Ovary (tissue), 9 donors: ENCODE data around the gene SEMA5A. TPM values are rescaled to one million over a fixed set of nuclear protein-coding genes. Genes with fewer than 3 reads are reported as not detected.

ENCODE experiments used
- DNase-seq, 5 donors: peaks; one replicate each; pipeline ENCODE4 v3.0.0-alpha.2; 2019 to 2020
- H3K27ac ChIP-seq, 2 donors: fragments of 200-600 bp; one replicate each; pipeline versions ENCODE4 v1.5.1 to v1.8.0; 2019 to 2022
- H3K27me3 ChIP-seq: fragments of 200-600 bp; one replicate; pipeline ENCODE4 v1.8.0; 2022
- H3K36me3 ChIP-seq: fragments of 200-600 bp; sonication (generic); one replicate; pipeline ENCODE4 v1.5.1; 2019
- H3K4me1 ChIP-seq: one replicate; pipeline ENCODE4 v1.8.1; 2013; ENCODE audit warnings: mild to moderate bottlenecking, moderate library complexity; ENCODE audit not compliant: insufficient read depth
- H3K4me3 ChIP-seq: fragments of 200-600 bp; sonication (generic); one replicate; pipeline ENCODE4 v1.5.1; 2017
- H3K9me3 ChIP-seq, 2 donors: fragments of 200-600 bp in 1 of 2; sonication (generic) in 1 of 2; one replicate each; pipeline versions ENCODE4 v1.5.1 to v1.8.1; 2013 to 2019; ENCODE audit warnings: mild to moderate bottlenecking in 1 of 2, moderate library complexity in 1 of 2
- CTCF ChIP-seq, 3 donors: fragments of 450-650 bp in 2 of 3; fragments of 200-600 bp in 1 of 3; IDR thresholded peaks; one replicate each; pipeline versions ENCODE4 v1.5.1 to v1.8.0; 2016 to 2022; ENCODE audit warnings: antibody characterized with exemption in 3 of 3, mild to moderate bottlenecking in 1 of 3
- EP300 ChIP-seq: sonication (generic); formaldehyde crosslinking; IDR thresholded peaks from one replicate; pipeline ENCODE4 v1.6.1; 2017; ENCODE audit warnings: antibody characterized with exemption
- POLR2A ChIP-seq: fragments of 450-650 bp; IDR thresholded peaks from one replicate; pipeline ENCODE4 v1.6.1; 2017; ENCODE audit warnings: antibody characterized with exemption, mild to moderate bottlenecking, moderate library complexity
- WGBS, 3 donors: extraction: QIAGEN DNeasy Blood & Tissue Kit in 1 of 3; methylation state at CpG; one replicate each; pipeline versions ENCODE4 v1.1.5 to v1.1.7; 2013 to 2017; 5-methylcytosine and 5-hydroxymethylcytosine counted together
- intact Hi-C, 4 donors: fragments of 100-400 bp; cut with DNase I; formaldehyde crosslinking; loops; one replicate each; pipeline versions ENCODE4 v1.11.0 to v1.15.1; 2022 to 2023
- polyA plus RNA-seq, 2 donors: library from polyadenylated mRNA; stranded (reverse); fragments of 200-250 nt in 1 of 2; fragments of 350-450 nt in 1 of 2; fragmentation: Illumina TruSeq in 1 of 2; extraction: RNeasy Lipid Tissue Mini Kit (QIAGEN cat#74804) in 1 of 2; gene quantifications; one replicate each; pipeline ENCODE4 v1.2.3, GENCODE V29; 2013 to 2014
- total RNA-seq, 7 donors: library from RNA; depleted of rRNA in 2 of 7; stranded (reverse); fragments of >200 nt in 2 of 7; fragmentation: NEBNext Ultra II Directional in 3 of 7; extraction: Animal tissue kit (Norgen Biotek cat#: 25700) in 3 of 7; gene quantifications; one replicate each; pipeline versions ENCODE4 v1.1.0 to v1.2.4, GENCODE V29; 2016 to 2023
- donor health status: DM: no; HTN: no; CAD: no; lungs with moderate emphysema.
- donor health status: DM: no; HTN: no; CAD: no.
- donor health status: Bipolar disorder and iron deficiency.
- donor health status: DM: yes; HTN: yes; CAD: no.
- donor health status: DM: no; HTN: no; CAD: no.
- donor health status: DM: yes; HTN: yes; CAD: no.

The SEMA5A gene
- total and polyA plus RNA-seq, 9 donors = 2.0 to 6.6 (median 4.3) TPM

DNA sequence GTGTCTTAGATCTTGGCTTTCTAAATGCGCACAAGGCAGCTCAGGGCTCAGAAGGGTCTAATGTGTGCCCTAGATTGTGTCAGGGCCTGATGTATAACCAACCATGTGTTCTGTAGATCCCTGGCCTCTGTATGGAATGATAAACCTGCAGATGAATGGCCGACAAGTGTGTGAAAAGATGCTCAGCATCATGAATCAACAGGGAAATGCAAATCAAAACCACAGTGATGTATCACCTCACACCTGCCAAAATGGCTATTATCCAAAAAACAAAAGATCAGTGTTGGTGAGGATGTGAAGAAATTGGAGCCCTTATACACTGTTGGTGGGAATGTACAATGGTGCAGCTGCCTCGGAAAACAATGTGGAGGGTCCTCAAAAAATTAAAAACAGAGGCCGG lies 489.8 kb downstream of the SEMA5A start:
- TF ChIP-seq CTCF (IDR thresholded peaks at IDR 0.05) = no peak
- no peak for TF ChIP-seq EP300
- TF ChIP-seq POLR2A = no peak
- Histone ChIP-seq H3K4me1 (peaks cover 9% of the 10 kb centered on the region), H3K27ac (no peak overlapping the region), H3K4me3 (no peak overlapping the region), H3K27me3 (no peaks in the 10 kb centered on the region), H3K9me3 (no peaks in the 10 kb centered on the region), H3K36me3 (no peaks in the 10 kb centered on the region)
- no peak for DNase-seq
- intact Hi-C loops = no loop called here
- WGBS, 3 donors = 90 to 92% (median 91%) methylated on average over 4 of the region's 4 CpGs

DNA sequence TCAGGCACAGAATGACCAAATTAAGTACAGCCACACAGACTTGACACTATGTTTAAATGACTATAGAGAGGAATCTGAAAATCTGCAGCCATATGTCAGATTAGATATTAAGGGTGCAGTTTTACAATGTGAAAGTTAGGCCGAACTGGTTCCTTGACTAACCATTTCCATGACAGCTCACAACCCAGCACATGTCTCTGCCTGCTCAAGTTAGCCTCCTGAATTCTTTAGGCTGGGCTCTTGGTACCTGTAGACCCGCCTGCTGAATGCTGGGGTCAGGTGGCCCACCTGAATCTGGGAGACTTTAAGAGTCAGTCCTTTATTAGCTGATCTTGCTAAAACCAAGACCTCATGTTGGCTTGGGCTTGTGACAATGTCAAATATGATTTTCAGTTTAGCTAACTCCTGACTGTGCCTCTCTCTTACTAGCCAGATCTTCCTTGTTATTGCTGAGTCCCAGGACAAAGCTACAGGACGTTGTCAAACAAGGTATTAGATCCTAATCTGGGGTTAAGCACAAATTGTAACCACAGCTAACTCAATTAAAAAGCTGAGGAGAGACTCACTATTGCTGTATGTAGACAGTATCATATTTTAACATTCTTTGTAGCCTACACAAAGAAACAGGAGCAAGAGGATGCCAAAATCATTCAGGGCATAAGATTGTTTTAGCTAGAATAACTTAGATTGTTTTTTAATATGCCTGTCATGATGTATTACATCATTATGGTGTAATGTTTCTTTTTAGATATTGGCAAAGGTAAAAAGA lies 490.9 kb downstream of the SEMA5A start:
- 68 to 77% (median 72%) methylated on average over 3 of the region's 3 CpGs for WGBS, 3 donors
- H3K36me3 ChIP-seq = no peaks in the 10 kb centered on the region
- peaks cover 6% of the 10 kb centered on the region for H3K4me1 ChIP-seq
- no peaks in the 10 kb centered on the region for H3K9me3 ChIP-seq
- H3K27me3 ChIP-seq = no peaks in the 10 kb centered on the region
- TF ChIP-seq CTCF (IDR thresholded peaks at IDR 0.05) (no peak), POLR2A (no peak), EP300 (no peak)
- no peak for DNase-seq
- no peak overlapping the region for H3K4me3 ChIP-seq
- intact Hi-C loops = no loop called here
- no peak overlapping the region for H3K27ac ChIP-seq

DNA sequence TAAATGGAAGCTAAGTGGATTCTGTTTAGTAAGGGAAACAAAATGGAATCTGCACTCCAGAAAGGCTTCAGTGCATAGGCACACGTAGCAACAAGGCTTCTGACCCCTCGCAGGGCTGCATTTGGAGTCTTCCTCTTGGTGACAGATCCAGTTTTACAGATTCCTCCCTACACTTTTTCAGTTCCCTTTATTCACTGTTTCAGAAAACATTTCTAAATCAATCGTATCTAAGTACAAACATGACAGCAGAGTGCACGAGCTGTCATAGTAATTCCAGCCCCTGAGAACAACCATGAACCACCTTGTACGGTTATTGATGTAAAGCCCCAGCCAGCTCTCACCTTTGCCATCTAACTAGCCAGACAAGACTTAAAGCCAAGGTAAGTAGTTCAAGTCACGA lies 491.6 kb downstream of the SEMA5A start:
- Histone ChIP-seq H3K4me3 (no peak overlapping the region), H3K4me1 (peaks cover 4% of the 10 kb centered on the region), H3K9me3 (no peaks in the 10 kb centered on the region), H3K36me3 (no peaks in the 10 kb centered on the region), H3K27me3 (no peaks in the 10 kb centered on the region), H3K27ac (no peak overlapping the region)
- intact Hi-C loops = no loop called here
- DNase-seq = no peak
- WGBS, 3 donors = 78 to 80% (median 79%) methylated on average over 6 of the region's 6 CpGs
- TF ChIP-seq CTCF (IDR thresholded peaks at IDR 0.05) (no peak), EP300 (no peak), POLR2A (no peak)

- intact Hi-C loops = no loop called here
- Histone ChIP-seq H3K4me1 (peaks cover 4% of the 10 kb centered on the region), H3K27ac (no peak overlapping the region), H3K9me3 (no peaks in the 10 kb centered on the region), H3K4me3 (no peak overlapping the region), H3K27me3 (no peaks in the 10 kb centered on the region), H3K36me3 (no peaks in the 10 kb centered on the region)
- no peak for DNase-seq
- TF ChIP-seq POLR2A (no peak), CTCF (IDR thresholded peaks at IDR 0.05) (no peak), EP300 (no peak)
- WGBS, 3 donors = 21 to 38% (median 24%) methylated on average over 4 of the region's 4 CpGs
These were observed 493.5 kb downstream of the SEMA5A start for GRCh38 chr5:9052421-9052820.
